Fibroblast of skin of right quadriceps (primary cell): ENCODE data around the gene KDM4E.

Experiments used
- DNase-seq: peaks from one replicate; pipeline ENCODE4 v3.0.0-alpha.2; 2013

The KDM4E gene

GRCh38 chr11:95054356-95054755 is 29.3 kb downstream of the KDM4E start:
- no peak for DNase-seq

- DNase-seq = no peak
Measured at GRCh38 chr11:95055283-95055897, 30.3 kb downstream of the KDM4E start.

- no peak for DNase-seq
Measured at GRCh38 chr11:95057959-95058358, 32.9 kb downstream of the KDM4E start.

- peak; percentile 63 for DNase-seq
Measured at GRCh38 chr11:95058621-95059020, 33.6 kb downstream of the KDM4E start.

- DNase-seq = no peak
Measured at GRCh38 chr11:95059046-95059445, 34.0 kb downstream of the KDM4E start.

- DNase-seq = no peak
Measured at GRCh38 chr11:95065336-95065735, 40.3 kb downstream of the KDM4E start.

- DNase-seq = no peak
Measured at GRCh38 chr11:95066716-95067038, 41.6 kb downstream of the KDM4E start, which contains the start of gene SRSF8. Gene SRSF8, plus strand, starts transcription at chr11:95066919. Its CDS starts 308 bp downstream, at chr11:95067227.

GRCh38 chr11:95067039-95067840 is 42.2 kb downstream of the KDM4E start:
- peak; percentile 76 for DNase-seq

GRCh38 chr11:95067841-95068219 is 42.8 kb downstream of the KDM4E start:
- no peak for DNase-seq

- DNase-seq = peak; percentile 89
Measured at GRCh38 chr11:95068549-95068948, 43.5 kb downstream of the KDM4E start.

GRCh38 chr11:95070471-95070870 is 45.4 kb downstream of the KDM4E start:
- no peak for DNase-seq

GRCh38 chr11:95072948-95073347 is 47.9 kb downstream of the KDM4E start:
- DNase-seq = no peak

GRCh38 chr11:95074792-95075563 is 49.9 kb downstream of the KDM4E start:
- no peak for DNase-seq

- DNase-seq = peak; percentile 69
Measured at GRCh38 chr11:95076416-95076815, 51.4 kb downstream of the KDM4E start.

- DNase-seq = no peak
Measured at GRCh38 chr11:95076981-95077380, 51.9 kb downstream of the KDM4E start.
